GM23338 (cell line): Measurements from ENCODE around the gene SH3TC1. TPM values are rescaled to one million over a fixed set of nuclear protein-coding genes. Genes with fewer than 3 reads are reported as not detected.
A peak's percentile ranks its signal among the peaks of the same experiment; 100 is the strongest.

Experiments
- ATAC-seq: fragments of 200-7000 bp; cut with Tn5 transposase; 3 replicates; pipeline ENCODE4 v1.9.1; 2020
- DNase-seq: peaks from one replicate; pipeline ENCODE4 v3.0.0-alpha.2; 2015; ENCODE audit warnings: low spot score
- H2AFZ ChIP-seq: fragments of 200-600 bp; sonication (generic); 2 replicates; pipeline ENCODE4 v1.8.0; 2016; ENCODE audit warnings: antibody characterized with exemption, mild to moderate bottlenecking, moderate library complexity
- H3F3A ChIP-seq: fragments of 200-600 bp; sonication (generic); replicated peaks from 2 replicates; pipeline ENCODE4 v1.8.0; 2017; ENCODE audit warnings: antibody characterized with exemption, mixed run types, low read depth
- H3K27ac ChIP-seq: fragments of 200-600 bp; sonication (generic); 2 replicates; pipeline ENCODE4 v1.6.1; 2016; ENCODE audit warnings: low read depth
- H3K27me3 ChIP-seq: fragments of 200-600 bp; sonication (generic); 2 replicates; pipeline ENCODE4 v1.8.0; 2016; ENCODE audit warnings: mild to moderate bottlenecking, mixed run types, moderate library complexity; ENCODE audit not compliant: insufficient read depth
- H3K36me3 ChIP-seq: fragments of 200-600 bp; sonication (generic); 2 replicates; pipeline ENCODE4 v1.8.0; 2016; ENCODE audit warnings: mild to moderate bottlenecking; ENCODE audit not compliant: insufficient read depth
- H3K4me1 ChIP-seq: fragments of 200-600 bp; sonication (generic); 2 replicates; pipeline ENCODE4 v1.8.0; 2016; ENCODE audit warnings: mild to moderate bottlenecking, moderate library complexity; ENCODE audit not compliant: insufficient read depth
- H3K4me2 ChIP-seq: fragments of 200-600 bp; sonication (generic); 2 replicates; pipeline ENCODE4 v1.7.1; 2017; ENCODE audit warnings: mixed run types
- H3K4me3 ChIP-seq: fragments of 200-600 bp; sonication (generic); 2 replicates; pipeline ENCODE4 v1.6.1; 2016; ENCODE audit warnings: mixed run types
- H3K79me2 ChIP-seq: fragments of 200-600 bp; sonication (generic); replicated peaks from 2 replicates; pipeline ENCODE4 v1.8.0; 2017; ENCODE audit warnings: mild to moderate bottlenecking; ENCODE audit not compliant: insufficient read depth
- H3K9me2 ChIP-seq: fragments of 200-600 bp; sonication (generic); 2 replicates; pipeline ENCODE4 v1.8.0; 2017; ENCODE audit not compliant: insufficient read depth
- H4K20me1 ChIP-seq: fragments of 200-600 bp; sonication (generic); replicated peaks from 2 replicates; pipeline ENCODE4 v1.8.0; 2017; ENCODE audit warnings: mild to moderate bottlenecking; ENCODE audit not compliant: insufficient read depth
- H3K27ac Mint-ChIP-seq: 2 replicates; pipeline ENCODE4 v1.8.0; 2020; ENCODE audit warnings: inconsistent platforms, mild to moderate bottlenecking, moderate library complexity, mixed read lengths
- H3K27me3 Mint-ChIP-seq: 3 replicates; pipeline ENCODE4 v1.8.0; 2022; ENCODE audit warnings: low read depth, mild to moderate bottlenecking, moderate library complexity, mixed read lengths, inconsistent platforms; ENCODE audit not compliant: insufficient read depth, poor library complexity
- H3K36me3 Mint-ChIP-seq: 3 replicates; pipeline ENCODE4 v1.8.0; 2021; ENCODE audit warnings: low read depth, mild to moderate bottlenecking, inconsistent platforms, moderate library complexity, mixed read lengths
- H3K4me1 Mint-ChIP-seq: 3 replicates; pipeline ENCODE4 v1.8.0; 2020; ENCODE audit warnings: mild to moderate bottlenecking, inconsistent platforms, mixed read lengths
- H3K4me3 Mint-ChIP-seq: 3 replicates; pipeline ENCODE4 v1.8.0; 2021; ENCODE audit warnings: moderate library complexity, mild to moderate bottlenecking, inconsistent platforms, mixed read lengths
- H3K9me3 Mint-ChIP-seq: 3 replicates; pipeline ENCODE4 v1.8.0; 2020; ENCODE audit warnings: moderate library complexity, mild to moderate bottlenecking, inconsistent platforms, mixed read lengths
- CREB1 ChIP-seq: fragments of 250-450 bp; sonication (Bioruptor Pico); IDR thresholded peaks from 2 replicates; pipeline ENCODE4 v1.5.0; 2020; ENCODE audit warnings: low read depth, mild to moderate bottlenecking, moderate library complexity
- EZH2 ChIP-seq: fragments of 200-600 bp; sonication (generic); IDR thresholded peaks from one replicate; pipeline ENCODE4 v1.8.0; 2017; ENCODE audit warnings: antibody characterized with exemption, mild to moderate bottlenecking, low read depth; ENCODE audit not compliant: unreplicated experiment
- EZH2phosphoT487 ChIP-seq: fragments of 200-600 bp; sonication (generic); IDR thresholded peaks from one replicate; pipeline ENCODE4 v1.8.1; 2018; ENCODE audit warnings: antibody characterized with exemption; ENCODE audit not compliant: unreplicated experiment
- JUNB ChIP-seq: IDR thresholded peaks from one replicate; pipeline ENCODE4 v1.6.1; 2016; ENCODE audit warnings: antibody characterized with exemption; ENCODE audit not compliant: unreplicated experiment
- NANOG ChIP-seq: IDR thresholded peaks from 2 replicates; pipeline ENCODE4 v1.6.1; 2016; ENCODE audit warnings: antibody characterized with exemption, borderline replicate concordance
- POLR2AphosphoS5 ChIP-seq: IDR thresholded peaks from 2 replicates; pipeline ENCODE4 v1.6.1; 2016; ENCODE audit warnings: antibody characterized with exemption, low read depth
- STAT1 ChIP-seq: IDR thresholded peaks from one replicate; pipeline ENCODE4 v1.6.1; 2016; ENCODE audit warnings: antibody characterized with exemption; ENCODE audit not compliant: unreplicated experiment
- ZNF114 ChIP-seq: fragments of 250-450 bp; sonication (Bioruptor Pico); IDR thresholded peaks from 2 replicates; pipeline ENCODE4 v1.5.0; 2020; ENCODE audit warnings: mild to moderate bottlenecking, moderate library complexity
- ZNF331 ChIP-seq: fragments of 250-450 bp; sonication (Bioruptor Pico); IDR thresholded peaks from 2 replicates; pipeline ENCODE4 v1.5.0; 2020; ENCODE audit warnings: low read depth, mild to moderate bottlenecking, moderate library complexity
- polyA plus RNA-seq: library from polyadenylated mRNA; unstranded; fragments of >200 nt; fragmentation: Nextera tagmentation; extraction: Ambion mirVana; gene quantifications from 2 replicates; pipeline ENCODE4 v1.2.1, GENCODE V29; 2016
- total RNA-seq: library from RNA; depleted of rRNA; stranded (reverse); fragments of >200 nt; shearing (Covaris generic); gene quantifications from 2 replicates; pipeline ENCODE4 v1.2.3, GENCODE V29; 2014
- TF ChIP-seq, protein P1 (sequence below): IDR thresholded peaks from 2 replicates; pipeline ENCODE4 v1.6.1; 2016; ENCODE audit warnings: antibody characterized with exemption
- TF ChIP-seq, protein P2 (sequence below): IDR thresholded peaks from one replicate; pipeline ENCODE4 v1.6.1; 2018; ENCODE audit warnings: antibody characterized with exemption; ENCODE audit not compliant: unreplicated experiment
- TF ChIP-seq, protein P3 (sequence below): fragments of 250-450 bp; sonication (Bioruptor Pico); IDR thresholded peaks from 2 replicates; pipeline ENCODE4 v1.5.0; 2020; ENCODE audit warnings: mild to moderate bottlenecking, moderate library complexity
- TF ChIP-seq, protein P4 (sequence below), 2 experiments: fragments of 200-600 bp in 1 of 2; sonication (generic) in 1 of 2; conservative IDR thresholded peaks; 2 replicates each; pipeline versions ENCODE4 v1.5.1 to v1.6.1; 2016 to 2017; ENCODE audit warnings: antibody characterized with exemption in 2 of 2, low read depth in 2 of 2, mild to moderate bottlenecking in 2 of 2, moderate library complexity in 1 of 2

The SH3TC1 gene
- total and polyA plus RNA-seq, 2 experiments from 2014 or later: 0.07 TPM; not detected in 1

DNA sequence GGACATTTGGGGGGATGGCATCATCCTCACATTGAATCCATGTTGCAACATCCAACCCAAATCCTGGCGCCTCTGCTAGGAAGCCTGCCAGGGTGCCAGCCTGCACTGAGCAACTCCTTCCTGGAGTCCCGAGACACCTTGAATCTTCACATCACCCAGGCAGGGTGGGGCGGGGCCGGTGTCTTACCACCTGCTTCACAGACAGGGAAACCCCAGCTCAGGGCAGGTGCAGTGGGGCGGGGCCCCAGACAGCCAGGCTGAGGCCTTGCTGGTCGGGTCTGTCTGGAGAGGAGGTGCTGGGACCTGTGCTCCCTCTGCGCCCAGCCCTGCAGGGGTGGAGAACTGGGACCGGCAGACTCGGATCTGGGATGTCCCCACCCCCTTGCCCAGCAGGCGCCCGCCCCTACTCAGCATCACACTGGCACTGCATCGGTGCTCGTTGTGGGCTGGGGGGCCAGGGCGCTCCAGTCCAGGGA lies 39.0 kb downstream of the SH3TC1 start:
- H3K79me2 ChIP-seq: no peaks in the 10 kb centered on the region
- no peak for TF ChIP-seq STAT1
- no peak for TF ChIP-seq NANOG
- TF ChIP-seq, protein P1, sequence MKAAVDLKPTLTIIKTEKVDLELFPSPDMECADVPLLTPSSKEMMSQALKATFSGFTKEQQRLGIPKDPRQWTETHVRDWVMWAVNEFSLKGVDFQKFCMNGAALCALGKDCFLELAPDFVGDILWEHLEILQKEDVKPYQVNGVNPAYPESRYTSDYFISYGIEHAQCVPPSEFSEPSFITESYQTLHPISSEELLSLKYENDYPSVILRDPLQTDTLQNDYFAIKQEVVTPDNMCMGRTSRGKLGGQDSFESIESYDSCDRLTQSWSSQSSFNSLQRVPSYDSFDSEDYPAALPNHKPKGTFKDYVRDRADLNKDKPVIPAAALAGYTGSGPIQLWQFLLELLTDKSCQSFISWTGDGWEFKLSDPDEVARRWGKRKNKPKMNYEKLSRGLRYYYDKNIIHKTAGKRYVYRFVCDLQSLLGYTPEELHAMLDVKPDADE: no peak
- TF ChIP-seq, protein P2, sequence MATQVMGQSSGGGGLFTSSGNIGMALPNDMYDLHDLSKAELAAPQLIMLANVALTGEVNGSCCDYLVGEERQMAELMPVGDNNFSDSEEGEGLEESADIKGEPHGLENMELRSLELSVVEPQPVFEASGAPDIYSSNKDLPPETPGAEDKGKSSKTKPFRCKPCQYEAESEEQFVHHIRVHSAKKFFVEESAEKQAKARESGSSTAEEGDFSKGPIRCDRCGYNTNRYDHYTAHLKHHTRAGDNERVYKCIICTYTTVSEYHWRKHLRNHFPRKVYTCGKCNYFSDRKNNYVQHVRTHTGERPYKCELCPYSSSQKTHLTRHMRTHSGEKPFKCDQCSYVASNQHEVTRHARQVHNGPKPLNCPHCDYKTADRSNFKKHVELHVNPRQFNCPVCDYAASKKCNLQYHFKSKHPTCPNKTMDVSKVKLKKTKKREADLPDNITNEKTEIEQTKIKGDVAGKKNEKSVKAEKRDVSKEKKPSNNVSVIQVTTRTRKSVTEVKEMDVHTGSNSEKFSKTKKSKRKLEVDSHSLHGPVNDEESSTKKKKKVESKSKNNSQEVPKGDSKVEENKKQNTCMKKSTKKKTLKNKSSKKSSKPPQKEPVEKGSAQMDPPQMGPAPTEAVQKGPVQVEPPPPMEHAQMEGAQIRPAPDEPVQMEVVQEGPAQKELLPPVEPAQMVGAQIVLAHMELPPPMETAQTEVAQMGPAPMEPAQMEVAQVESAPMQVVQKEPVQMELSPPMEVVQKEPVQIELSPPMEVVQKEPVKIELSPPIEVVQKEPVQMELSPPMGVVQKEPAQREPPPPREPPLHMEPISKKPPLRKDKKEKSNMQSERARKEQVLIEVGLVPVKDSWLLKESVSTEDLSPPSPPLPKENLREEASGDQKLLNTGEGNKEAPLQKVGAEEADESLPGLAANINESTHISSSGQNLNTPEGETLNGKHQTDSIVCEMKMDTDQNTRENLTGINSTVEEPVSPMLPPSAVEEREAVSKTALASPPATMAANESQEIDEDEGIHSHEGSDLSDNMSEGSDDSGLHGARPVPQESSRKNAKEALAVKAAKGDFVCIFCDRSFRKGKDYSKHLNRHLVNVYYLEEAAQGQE: no peak
- TF ChIP-seq CREB1 (CRISPR knock-in tag): no peak
- TF ChIP-seq ZNF331 (CRISPR knock-in tag): no peak
- TF ChIP-seq POLR2AphosphoS5: no peak
- TF ChIP-seq, protein P3, sequence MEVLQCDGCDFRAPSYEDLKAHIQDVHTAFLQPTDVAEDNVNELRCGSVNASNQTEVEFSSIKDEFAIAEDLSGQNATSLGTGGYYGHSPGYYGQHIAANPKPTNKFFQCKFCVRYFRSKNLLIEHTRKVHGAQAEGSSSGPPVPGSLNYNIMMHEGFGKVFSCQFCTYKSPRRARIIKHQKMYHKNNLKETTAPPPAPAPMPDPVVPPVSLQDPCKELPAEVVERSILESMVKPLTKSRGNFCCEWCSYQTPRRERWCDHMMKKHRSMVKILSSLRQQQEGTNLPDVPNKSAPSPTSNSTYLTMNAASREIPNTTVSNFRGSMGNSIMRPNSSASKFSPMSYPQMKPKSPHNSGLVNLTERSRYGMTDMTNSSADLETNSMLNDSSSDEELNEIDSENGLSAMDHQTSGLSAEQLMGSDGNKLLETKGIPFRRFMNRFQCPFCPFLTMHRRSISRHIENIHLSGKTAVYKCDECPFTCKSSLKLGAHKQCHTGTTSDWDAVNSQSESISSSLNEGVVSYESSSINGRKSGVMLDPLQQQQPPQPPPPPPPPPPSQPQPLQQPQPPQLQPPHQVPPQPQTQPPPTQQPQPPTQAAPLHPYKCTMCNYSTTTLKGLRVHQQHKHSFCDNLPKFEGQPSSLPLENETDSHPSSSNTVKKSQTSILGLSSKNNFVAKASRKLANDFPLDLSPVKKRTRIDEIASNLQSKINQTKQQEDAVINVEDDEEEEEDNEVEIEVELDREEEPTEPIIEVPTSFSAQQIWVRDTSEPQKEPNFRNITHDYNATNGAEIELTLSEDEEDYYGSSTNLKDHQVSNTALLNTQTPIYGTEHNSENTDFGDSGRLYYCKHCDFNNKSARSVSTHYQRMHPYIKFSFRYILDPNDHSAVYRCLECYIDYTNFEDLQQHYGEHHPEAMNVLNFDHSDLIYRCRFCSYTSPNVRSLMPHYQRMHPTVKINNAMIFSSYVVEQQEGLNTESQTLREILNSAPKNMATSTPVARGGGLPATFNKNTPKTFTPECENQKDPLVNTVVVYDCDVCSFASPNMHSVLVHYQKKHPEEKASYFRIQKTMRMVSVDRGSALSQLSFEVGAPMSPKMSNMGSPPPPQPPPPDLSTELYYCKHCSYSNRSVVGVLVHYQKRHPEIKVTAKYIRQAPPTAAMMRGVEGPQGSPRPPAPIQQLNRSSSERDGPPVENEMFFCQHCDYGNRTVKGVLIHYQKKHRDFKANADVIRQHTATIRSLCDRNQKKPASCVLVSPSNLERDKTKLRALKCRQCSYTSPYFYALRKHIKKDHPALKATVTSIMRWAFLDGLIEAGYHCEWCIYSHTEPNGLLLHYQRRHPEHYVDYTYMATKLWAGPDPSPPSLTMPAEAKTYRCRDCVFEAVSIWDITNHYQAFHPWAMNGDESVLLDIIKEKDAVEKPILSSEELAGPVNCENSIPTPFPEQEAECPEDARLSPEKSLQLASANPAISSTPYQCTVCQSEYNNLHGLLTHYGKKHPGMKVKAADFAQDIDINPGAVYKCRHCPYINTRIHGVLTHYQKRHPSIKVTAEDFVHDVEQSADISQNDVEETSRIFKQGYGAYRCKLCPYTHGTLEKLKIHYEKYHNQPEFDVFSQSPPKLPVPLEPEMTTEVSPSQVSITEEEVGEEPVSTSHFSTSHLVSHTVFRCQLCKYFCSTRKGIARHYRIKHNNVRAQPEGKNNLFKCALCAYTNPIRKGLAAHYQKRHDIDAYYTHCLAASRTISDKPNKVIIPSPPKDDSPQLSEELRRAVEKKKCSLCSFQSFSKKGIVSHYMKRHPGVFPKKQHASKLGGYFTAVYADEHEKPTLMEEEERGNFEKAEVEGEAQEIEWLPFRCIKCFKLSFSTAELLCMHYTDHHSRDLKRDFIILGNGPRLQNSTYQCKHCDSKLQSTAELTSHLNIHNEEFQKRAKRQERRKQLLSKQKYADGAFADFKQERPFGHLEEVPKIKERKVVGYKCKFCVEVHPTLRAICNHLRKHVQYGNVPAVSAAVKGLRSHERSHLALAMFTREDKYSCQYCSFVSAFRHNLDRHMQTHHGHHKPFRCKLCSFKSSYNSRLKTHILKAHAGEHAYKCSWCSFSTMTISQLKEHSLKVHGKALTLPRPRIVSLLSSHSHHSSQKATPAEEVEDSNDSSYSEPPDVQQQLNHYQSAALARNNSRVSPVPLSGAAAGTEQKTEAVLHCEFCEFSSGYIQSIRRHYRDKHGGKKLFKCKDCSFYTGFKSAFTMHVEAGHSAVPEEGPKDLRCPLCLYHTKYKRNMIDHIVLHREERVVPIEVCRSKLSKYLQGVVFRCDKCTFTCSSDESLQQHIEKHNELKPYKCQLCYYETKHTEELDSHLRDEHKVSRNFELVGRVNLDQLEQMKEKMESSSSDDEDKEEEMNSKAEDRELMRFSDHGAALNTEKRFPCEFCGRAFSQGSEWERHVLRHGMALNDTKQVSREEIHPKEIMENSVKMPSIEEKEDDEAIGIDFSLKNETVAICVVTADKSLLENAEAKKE (CRISPR knock-in tag): no peak
- TF ChIP-seq, protein P4, sequence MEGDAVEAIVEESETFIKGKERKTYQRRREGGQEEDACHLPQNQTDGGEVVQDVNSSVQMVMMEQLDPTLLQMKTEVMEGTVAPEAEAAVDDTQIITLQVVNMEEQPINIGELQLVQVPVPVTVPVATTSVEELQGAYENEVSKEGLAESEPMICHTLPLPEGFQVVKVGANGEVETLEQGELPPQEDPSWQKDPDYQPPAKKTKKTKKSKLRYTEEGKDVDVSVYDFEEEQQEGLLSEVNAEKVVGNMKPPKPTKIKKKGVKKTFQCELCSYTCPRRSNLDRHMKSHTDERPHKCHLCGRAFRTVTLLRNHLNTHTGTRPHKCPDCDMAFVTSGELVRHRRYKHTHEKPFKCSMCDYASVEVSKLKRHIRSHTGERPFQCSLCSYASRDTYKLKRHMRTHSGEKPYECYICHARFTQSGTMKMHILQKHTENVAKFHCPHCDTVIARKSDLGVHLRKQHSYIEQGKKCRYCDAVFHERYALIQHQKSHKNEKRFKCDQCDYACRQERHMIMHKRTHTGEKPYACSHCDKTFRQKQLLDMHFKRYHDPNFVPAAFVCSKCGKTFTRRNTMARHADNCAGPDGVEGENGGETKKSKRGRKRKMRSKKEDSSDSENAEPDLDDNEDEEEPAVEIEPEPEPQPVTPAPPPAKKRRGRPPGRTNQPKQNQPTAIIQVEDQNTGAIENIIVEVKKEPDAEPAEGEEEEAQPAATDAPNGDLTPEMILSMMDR (conservative IDR thresholded peaks at IDR 0.05; ENCODE audit: low read depth in 2 of 2): no peak
- no peak for TF ChIP-seq JUNB
- TF ChIP-seq EZH2: no peak
- TF ChIP-seq ZNF114 (CRISPR knock-in tag): no peak
- no peak for TF ChIP-seq EZH2phosphoT487
- Mint-ChIP-seq H3K27ac (no peak overlapping the region), H3K27me3 (no peaks in the 10 kb centered on the region), H3K36me3 (no peaks in the 10 kb centered on the region), H3K9me3 (no peaks in the 10 kb centered on the region), H3K4me3 (no peak overlapping the region), H3K4me1 (peaks cover 5% of the 10 kb centered on the region; the same call in 1 of the 3 replicates)
- no peak overlapping the region for H3K4me2 ChIP-seq
- H3K36me3 ChIP-seq: no peaks in the 10 kb centered on the region
- H3K27ac ChIP-seq: no peak overlapping the region
- no peak overlapping the region for H3K4me3 ChIP-seq
- no peaks in the 10 kb centered on the region for H3K9me2 ChIP-seq
- ATAC-seq (peak; percentile 41), DNase-seq (no peak)
- no peaks in the 10 kb centered on the region for H3F3A ChIP-seq
- no peaks in the 10 kb centered on the region for H4K20me1 ChIP-seq
- no peak overlapping the region; the same call in 1 of the 2 replicates for H2AFZ ChIP-seq
- H3K4me1 ChIP-seq: no peaks in the 10 kb centered on the region
- no peaks in the 10 kb centered on the region for H3K27me3 ChIP-seq
